Measurements from ENCODE around the gene WASF2.

DNA sequence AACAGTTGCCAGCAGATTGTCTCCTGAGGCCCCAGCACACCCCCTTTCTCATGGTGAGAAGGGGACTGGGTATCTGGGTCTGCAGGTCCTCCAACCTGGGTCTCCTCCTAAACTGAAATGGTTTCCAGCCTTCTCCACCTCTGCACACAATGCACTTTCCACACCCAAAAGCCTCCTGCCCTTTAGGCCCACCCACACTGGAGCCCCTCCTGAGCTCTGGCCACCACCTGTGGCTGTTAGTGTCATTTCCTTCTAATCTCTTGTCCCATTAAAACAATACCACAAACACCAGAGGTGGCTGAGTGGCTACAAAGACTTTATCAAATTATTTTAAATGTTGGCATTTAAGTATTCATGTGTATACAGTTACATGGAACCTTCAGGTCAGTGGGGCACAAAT lies 86.0 kb downstream of the WASF2 start:
- TF ChIP-seq, protein P1, sequence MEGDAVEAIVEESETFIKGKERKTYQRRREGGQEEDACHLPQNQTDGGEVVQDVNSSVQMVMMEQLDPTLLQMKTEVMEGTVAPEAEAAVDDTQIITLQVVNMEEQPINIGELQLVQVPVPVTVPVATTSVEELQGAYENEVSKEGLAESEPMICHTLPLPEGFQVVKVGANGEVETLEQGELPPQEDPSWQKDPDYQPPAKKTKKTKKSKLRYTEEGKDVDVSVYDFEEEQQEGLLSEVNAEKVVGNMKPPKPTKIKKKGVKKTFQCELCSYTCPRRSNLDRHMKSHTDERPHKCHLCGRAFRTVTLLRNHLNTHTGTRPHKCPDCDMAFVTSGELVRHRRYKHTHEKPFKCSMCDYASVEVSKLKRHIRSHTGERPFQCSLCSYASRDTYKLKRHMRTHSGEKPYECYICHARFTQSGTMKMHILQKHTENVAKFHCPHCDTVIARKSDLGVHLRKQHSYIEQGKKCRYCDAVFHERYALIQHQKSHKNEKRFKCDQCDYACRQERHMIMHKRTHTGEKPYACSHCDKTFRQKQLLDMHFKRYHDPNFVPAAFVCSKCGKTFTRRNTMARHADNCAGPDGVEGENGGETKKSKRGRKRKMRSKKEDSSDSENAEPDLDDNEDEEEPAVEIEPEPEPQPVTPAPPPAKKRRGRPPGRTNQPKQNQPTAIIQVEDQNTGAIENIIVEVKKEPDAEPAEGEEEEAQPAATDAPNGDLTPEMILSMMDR (IDR thresholded peaks at IDR 0.05) = no peak
- no peak for TF ChIP-seq POLR2AphosphoS5 (IDR thresholded peaks at IDR 0.05)

Measured in breast epithelium (tissue), 3 donors.